ENCODE results near the gene ANXA5.

GRCh38 chr4:121651597-121651996, 45.2 kb downstream of the ANXA5 start:
- no peak for TF ChIP-seq POLR2A (IDR thresholded peaks at IDR 0.05; ENCODE audit: extremely low read depth, insufficient read length)
- TF ChIP-seq, protein P1, sequence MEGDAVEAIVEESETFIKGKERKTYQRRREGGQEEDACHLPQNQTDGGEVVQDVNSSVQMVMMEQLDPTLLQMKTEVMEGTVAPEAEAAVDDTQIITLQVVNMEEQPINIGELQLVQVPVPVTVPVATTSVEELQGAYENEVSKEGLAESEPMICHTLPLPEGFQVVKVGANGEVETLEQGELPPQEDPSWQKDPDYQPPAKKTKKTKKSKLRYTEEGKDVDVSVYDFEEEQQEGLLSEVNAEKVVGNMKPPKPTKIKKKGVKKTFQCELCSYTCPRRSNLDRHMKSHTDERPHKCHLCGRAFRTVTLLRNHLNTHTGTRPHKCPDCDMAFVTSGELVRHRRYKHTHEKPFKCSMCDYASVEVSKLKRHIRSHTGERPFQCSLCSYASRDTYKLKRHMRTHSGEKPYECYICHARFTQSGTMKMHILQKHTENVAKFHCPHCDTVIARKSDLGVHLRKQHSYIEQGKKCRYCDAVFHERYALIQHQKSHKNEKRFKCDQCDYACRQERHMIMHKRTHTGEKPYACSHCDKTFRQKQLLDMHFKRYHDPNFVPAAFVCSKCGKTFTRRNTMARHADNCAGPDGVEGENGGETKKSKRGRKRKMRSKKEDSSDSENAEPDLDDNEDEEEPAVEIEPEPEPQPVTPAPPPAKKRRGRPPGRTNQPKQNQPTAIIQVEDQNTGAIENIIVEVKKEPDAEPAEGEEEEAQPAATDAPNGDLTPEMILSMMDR (IDR thresholded peaks at IDR 0.05; ENCODE audit: low read depth, low read length): no peak
- TF ChIP-seq MAX (IDR thresholded peaks at IDR 0.05; ENCODE audit: low read depth, low read length): no peak
- TF ChIP-seq MYC (IDR thresholded peaks at IDR 0.05; ENCODE audit: low read depth, low read length): no peak

Data from NB4 (cell line).